ENCODE measurements around the gene FTO. TPM values are rescaled to one million over a fixed set of nuclear protein-coding genes. Genes with fewer than 3 reads are reported as not detected.
A peak's percentile ranks its signal among the peaks of the same experiment; 100 is the strongest.

FTO gene
- total RNA-seq, 1 experiment from 2014 or later, result 78.3 TPM

GRCh38 chr16:53849585-53849984 lies 145.6 kb downstream of the FTO start:
- H3K9me3 ChIP-seq, result peaks cover 4% of the 10 kb centered on the region; the same call in 1 of the 2 replicates
- Mint-ChIP-seq H3K36me3 (ENCODE audit: insufficient read depth, unreplicated experiment) (peaks cover 12% of the 10 kb centered on the region), H3K27me3 (ENCODE audit: insufficient read depth, unreplicated experiment) (no peaks in the 10 kb centered on the region), H3K9me3 (ENCODE audit: unreplicated experiment) (peaks cover 10% of the 10 kb centered on the region), H3K4me1 (ENCODE audit: low read depth, unreplicated experiment) (peaks cover 23% of the 10 kb centered on the region), H3K27ac (ENCODE audit: unreplicated experiment) (peak overlapping the region; percentile 76), H3K4me3 (ENCODE audit: unreplicated experiment) (no peak overlapping the region)
- POLR2A ChIA-PET, result no interaction called here
- no TSS peak for BruUV-seq (replicated peaks)
- H3K4me1 ChIP-seq, result peaks cover 18% of the 10 kb centered on the region
- intact Hi-C loops (cut with micrococcal nuclease; ENCODE audit: unreplicated experiment), result no loop called here
- CTCF ChIA-PET, result no interaction called here
- no peak for DNase-seq
- no peak for TF ChIP-seq CTCF (IDR thresholded peaks at IDR 0.05; ENCODE audit: insufficient read depth in 1 of 2, low read depth in 1 of 2, low read length in 1 of 2, severe bottlenecking in 1 of 2, unreplicated experiment in 1 of 2)
- no peak overlapping the region for H3K4me3 ChIP-seq (ENCODE audit: low read depth, low read length)
- H3K27me3 ChIP-seq (replicated peaks; ENCODE audit: control insufficient read depth, insufficient read depth, low read length), result no peaks in the 10 kb centered on the region
- no peaks in the 10 kb centered on the region for H3K36me3 ChIP-seq (ENCODE audit: control insufficient read depth, insufficient read depth, low read length)

- Mint-ChIP-seq H3K4me3 (ENCODE audit: unreplicated experiment) (no peak overlapping the region), H3K4me1 (ENCODE audit: low read depth, unreplicated experiment) (peaks cover 23% of the 10 kb centered on the region), H3K36me3 (ENCODE audit: insufficient read depth, unreplicated experiment) (peaks cover 13% of the 10 kb centered on the region), H3K27ac (ENCODE audit: unreplicated experiment) (no peak overlapping the region), H3K27me3 (ENCODE audit: insufficient read depth, unreplicated experiment) (no peaks in the 10 kb centered on the region), H3K9me3 (ENCODE audit: unreplicated experiment) (peaks cover 14% of the 10 kb centered on the region)
- Histone ChIP-seq H3K9me3 (peaks cover 7% of the 10 kb centered on the region), H3K4me1 (peaks cover 18% of the 10 kb centered on the region), H3K36me3 (ENCODE audit: control insufficient read depth, insufficient read depth, low read length) (no peaks in the 10 kb centered on the region), H3K4me3 (ENCODE audit: low read depth, low read length) (no peak overlapping the region), H3K27me3 (replicated peaks; ENCODE audit: control insufficient read depth, insufficient read depth, low read length) (no peaks in the 10 kb centered on the region)
- POLR2A ChIA-PET, result no interaction called here
- TF ChIP-seq CTCF (IDR thresholded peaks at IDR 0.05; ENCODE audit: insufficient read depth in 1 of 2, low read depth in 1 of 2, low read length in 1 of 2, severe bottlenecking in 1 of 2, unreplicated experiment in 1 of 2), result no peak
- intact Hi-C loops (cut with micrococcal nuclease; ENCODE audit: unreplicated experiment), result no loop called here
- no peak for DNase-seq
- CTCF ChIA-PET, result no interaction called here
- no TSS peak for BruUV-seq (replicated peaks)
These were observed 146.0 kb downstream of the FTO start for GRCh38 chr16:53849994-53850393.

GRCh38 chr16:53852678-53853077 lies 148.7 kb downstream of the FTO start:
- no TSS peak for BruUV-seq (replicated peaks)

More at GRCh38 chr16:53852678-53853077, 148.7 kb downstream of the FTO start:
- TF ChIP-seq CTCF (IDR thresholded peaks at IDR 0.05; ENCODE audit: insufficient read depth in 1 of 2, low read depth in 1 of 2, low read length in 1 of 2, severe bottlenecking in 1 of 2, unreplicated experiment in 1 of 2), result no peak
- Histone ChIP-seq H3K27me3 (replicated peaks; ENCODE audit: control insufficient read depth, insufficient read depth, low read length) (no peaks in the 10 kb centered on the region), H3K4me3 (ENCODE audit: low read depth, low read length) (no peak overlapping the region), H3K36me3 (ENCODE audit: control insufficient read depth, insufficient read depth, low read length) (no peaks in the 10 kb centered on the region), H3K4me1 (peaks cover 27% of the 10 kb centered on the region), H3K9me3 (peaks cover 7% of the 10 kb centered on the region)
- ChIA-PET POLR2A (no interaction called here), CTCF (no interaction called here)
- no peak for DNase-seq
- H3K4me3 Mint-ChIP-seq (ENCODE audit: unreplicated experiment), result no peak overlapping the region
- peaks cover 16% of the 10 kb centered on the region for H3K9me3 Mint-ChIP-seq (ENCODE audit: unreplicated experiment)
- intact Hi-C loops (cut with micrococcal nuclease; ENCODE audit: unreplicated experiment), result no loop called here
- H3K27me3 Mint-ChIP-seq (ENCODE audit: insufficient read depth, unreplicated experiment), result no peaks in the 10 kb centered on the region
- peaks cover 32% of the 10 kb centered on the region for H3K4me1 Mint-ChIP-seq (ENCODE audit: low read depth, unreplicated experiment)
- no peak overlapping the region for H3K27ac Mint-ChIP-seq (ENCODE audit: unreplicated experiment)
- peaks cover 18% of the 10 kb centered on the region for H3K36me3 Mint-ChIP-seq (ENCODE audit: insufficient read depth, unreplicated experiment)
